ENCODE data around the gene CDC42BPA.
"Not testable (repeated sequence)": the region's sequence is repeated elsewhere in the genome, so short reads cannot be mapped to it uniquely, and the experiment has no call there.

Gene CDC42BPA

GRCh38 chr1:227353186-227353585, 34.9 kb upstream of the CDC42BPA start:
- Histone ChIP-seq H3K4me1 (ENCODE audit: control insufficient read depth, insufficient read depth, low read length) (no peaks in the 10 kb centered on the region), H3K9ac (ENCODE audit: low read length) (no peak overlapping the region), H3K27ac (ENCODE audit: low read depth, low read length) (no peak overlapping the region), H3K4me3 (ENCODE audit: low read length) (no peak overlapping the region), H3K36me3 (ENCODE audit: control insufficient read depth, insufficient read depth, low read length) (no peaks in the 10 kb centered on the region), H3K27me3 (ENCODE audit: control insufficient read depth, insufficient read depth, low read length) (no peaks in the 10 kb centered on the region)

- not testable (repeated sequence) for H3K27ac ChIP-seq (ENCODE audit: low read depth, low read length); H3K4me1 ChIP-seq (ENCODE audit: control insufficient read depth, insufficient read depth, low read length); H3K4me3 ChIP-seq (ENCODE audit: low read length); H3K36me3 ChIP-seq (ENCODE audit: control insufficient read depth, insufficient read depth, low read length); H3K9ac ChIP-seq (ENCODE audit: low read length); H3K27me3 ChIP-seq (ENCODE audit: control insufficient read depth, insufficient read depth, low read length)
Measured at GRCh38 chr1:227352164-227352563, 33.9 kb upstream of the CDC42BPA start.

- H3K36me3 ChIP-seq (ENCODE audit: control insufficient read depth, insufficient read depth, low read length) = no peaks in the 10 kb centered on the region
- no peak overlapping the region for H3K27ac ChIP-seq (ENCODE audit: low read depth, low read length)
- H3K4me3 ChIP-seq (ENCODE audit: low read length) = no peak overlapping the region
- no peaks in the 10 kb centered on the region for H3K27me3 ChIP-seq (ENCODE audit: control insufficient read depth, insufficient read depth, low read length)
- H3K9ac ChIP-seq (ENCODE audit: low read length) = no peak overlapping the region
- no peaks in the 10 kb centered on the region for H3K4me1 ChIP-seq (ENCODE audit: control insufficient read depth, insufficient read depth, low read length)
Measured at GRCh38 chr1:227351443-227351842, 33.2 kb upstream of the CDC42BPA start.

- Histone ChIP-seq H3K4me3 (ENCODE audit: low read length) (no peak overlapping the region), H3K27ac (ENCODE audit: low read depth, low read length) (no peak overlapping the region), H3K9ac (ENCODE audit: low read length) (no peak overlapping the region), H3K36me3 (ENCODE audit: control insufficient read depth, insufficient read depth, low read length) (no peaks in the 10 kb centered on the region), H3K4me1 (ENCODE audit: control insufficient read depth, insufficient read depth, low read length) (no peaks in the 10 kb centered on the region), H3K27me3 (ENCODE audit: control insufficient read depth, insufficient read depth, low read length) (no peaks in the 10 kb centered on the region)
Measured at GRCh38 chr1:227349967-227350366, 31.7 kb upstream of the CDC42BPA start.

GRCh38 chr1:227343727-227344551, 25.6 kb upstream of the CDC42BPA start:
- Histone ChIP-seq H3K36me3 (ENCODE audit: control insufficient read depth, insufficient read depth, low read length) (no peaks in the 10 kb centered on the region), H3K9ac (ENCODE audit: low read length) (no peak overlapping the region), H3K27me3 (ENCODE audit: control insufficient read depth, insufficient read depth, low read length) (no peaks in the 10 kb centered on the region), H3K4me3 (ENCODE audit: low read length) (no peak overlapping the region), H3K4me1 (ENCODE audit: control insufficient read depth, insufficient read depth, low read length) (no peaks in the 10 kb centered on the region), H3K27ac (ENCODE audit: low read depth, low read length) (no peak overlapping the region)

- H3K27me3 ChIP-seq (ENCODE audit: control insufficient read depth, insufficient read depth, low read length) = no peaks in the 10 kb centered on the region
- no peak overlapping the region for H3K4me3 ChIP-seq (ENCODE audit: low read length)
- no peaks in the 10 kb centered on the region for H3K4me1 ChIP-seq (ENCODE audit: control insufficient read depth, insufficient read depth, low read length)
- H3K36me3 ChIP-seq (ENCODE audit: control insufficient read depth, insufficient read depth, low read length) = no peaks in the 10 kb centered on the region
- no peak overlapping the region for H3K9ac ChIP-seq (ENCODE audit: low read length)
- no peak overlapping the region for H3K27ac ChIP-seq (ENCODE audit: low read depth, low read length)
Measured at GRCh38 chr1:227343206-227343605, 24.9 kb upstream of the CDC42BPA start.

- no peaks in the 10 kb centered on the region for H3K27me3 ChIP-seq (ENCODE audit: control insufficient read depth, insufficient read depth, low read length)
Measured at GRCh38 chr1:227342075-227342829, 24.0 kb upstream of the CDC42BPA start.

GRCh38 chr1:227336136-227336535, 17.8 kb upstream of the CDC42BPA start:
- not testable (repeated sequence) for H3K36me3 ChIP-seq (ENCODE audit: control insufficient read depth, insufficient read depth, low read length); H3K4me1 ChIP-seq (ENCODE audit: control insufficient read depth, insufficient read depth, low read length); H3K4me3 ChIP-seq (ENCODE audit: low read length); H3K9ac ChIP-seq (ENCODE audit: low read length); H3K27me3 ChIP-seq (ENCODE audit: control insufficient read depth, insufficient read depth, low read length); H3K27ac ChIP-seq (ENCODE audit: low read depth, low read length)

More at GRCh38 chr1:227342075-227342829, 24.0 kb upstream of the CDC42BPA start:
- H3K9ac ChIP-seq (ENCODE audit: low read length) = no peak overlapping the region
- H3K36me3 ChIP-seq (ENCODE audit: control insufficient read depth, insufficient read depth, low read length) = no peaks in the 10 kb centered on the region
- no peak overlapping the region for H3K27ac ChIP-seq (ENCODE audit: low read depth, low read length)
- no peak overlapping the region for H3K4me3 ChIP-seq (ENCODE audit: low read length)
- H3K4me1 ChIP-seq (ENCODE audit: control insufficient read depth, insufficient read depth, low read length) = no peaks in the 10 kb centered on the region

- H3K4me3 ChIP-seq (ENCODE audit: low read length) = no peak overlapping the region
- H3K9ac ChIP-seq (ENCODE audit: low read length) = no peak overlapping the region
- no peaks in the 10 kb centered on the region for H3K36me3 ChIP-seq (ENCODE audit: control insufficient read depth, insufficient read depth, low read length)
- H3K4me1 ChIP-seq (ENCODE audit: control insufficient read depth, insufficient read depth, low read length) = no peaks in the 10 kb centered on the region
- H3K27me3 ChIP-seq (ENCODE audit: control insufficient read depth, insufficient read depth, low read length) = no peaks in the 10 kb centered on the region
- H3K27ac ChIP-seq (ENCODE audit: low read depth, low read length) = no peak overlapping the region
Measured at GRCh38 chr1:227335242-227336020, 17.1 kb upstream of the CDC42BPA start.

GRCh38 chr1:227333423-227333822, 15.1 kb upstream of the CDC42BPA start:
- no peak overlapping the region for H3K27ac ChIP-seq (ENCODE audit: low read depth, low read length)
- no peak overlapping the region for H3K9ac ChIP-seq (ENCODE audit: low read length)
- no peaks in the 10 kb centered on the region for H3K4me1 ChIP-seq (ENCODE audit: control insufficient read depth, insufficient read depth, low read length)
- no peaks in the 10 kb centered on the region for H3K36me3 ChIP-seq (ENCODE audit: control insufficient read depth, insufficient read depth, low read length)
- no peaks in the 10 kb centered on the region for H3K27me3 ChIP-seq (ENCODE audit: control insufficient read depth, insufficient read depth, low read length)
- H3K4me3 ChIP-seq (ENCODE audit: low read length) = no peak overlapping the region

GRCh38 chr1:227330279-227331076, 12.2 kb upstream of the CDC42BPA start:
- H3K4me1 ChIP-seq (ENCODE audit: control insufficient read depth, insufficient read depth, low read length) = no peaks in the 10 kb centered on the region

More at GRCh38 chr1:227330279-227331076, 12.2 kb upstream of the CDC42BPA start:
- H3K27me3 ChIP-seq (ENCODE audit: control insufficient read depth, insufficient read depth, low read length) = no peaks in the 10 kb centered on the region
- H3K27ac ChIP-seq (ENCODE audit: low read depth, low read length) = no peak overlapping the region
- no peak overlapping the region for H3K9ac ChIP-seq (ENCODE audit: low read length)
- H3K4me3 ChIP-seq (ENCODE audit: low read length) = no peak overlapping the region
- H3K36me3 ChIP-seq (ENCODE audit: control insufficient read depth, insufficient read depth, low read length) = no peaks in the 10 kb centered on the region

All from rectal smooth muscle tissue (tissue), 1 donor.